ENCODE data around the gene ATXN10.

The ATXN10 gene

GRCh38 chr22:45781459-45781858 is 109.8 kb downstream of the ATXN10 start:
- TF ChIP-seq CTCF (IDR thresholded peaks at IDR 0.05; ENCODE audit: low read depth, low read length), result no peak
- no peak for DNase-seq (ENCODE audit: extremely low read depth, low read depth)

GRCh38 chr22:45781966-45782365 is 110.3 kb downstream of the ATXN10 start:
- TF ChIP-seq CTCF (IDR thresholded peaks at IDR 0.05; ENCODE audit: low read depth, low read length), result no peak
- DNase-seq (ENCODE audit: extremely low read depth, low read depth), result no peak

GRCh38 chr22:45783021-45783420 is 111.4 kb downstream of the ATXN10 start:
- no peak for DNase-seq (ENCODE audit: extremely low read depth, low read depth)
- TF ChIP-seq CTCF (IDR thresholded peaks at IDR 0.05; ENCODE audit: low read depth, low read length), result no peak

- no peak for DNase-seq (ENCODE audit: extremely low read depth, low read depth)
- TF ChIP-seq CTCF (IDR thresholded peaks at IDR 0.05; ENCODE audit: low read depth, low read length), result no peak
Measured at GRCh38 chr22:45783690-45784089, 112.1 kb downstream of the ATXN10 start.

- TF ChIP-seq CTCF (IDR thresholded peaks at IDR 0.05; ENCODE audit: low read depth, low read length), result no peak
Measured at GRCh38 chr22:45784357-45785277, 113.0 kb downstream of the ATXN10 start.

GRCh38 chr22:45785458-45785857 is 113.8 kb downstream of the ATXN10 start:
- DNase-seq (ENCODE audit: extremely low read depth, low read depth), result no peak
- no peak for TF ChIP-seq CTCF (IDR thresholded peaks at IDR 0.05; ENCODE audit: low read depth, low read length)

More at GRCh38 chr22:45784357-45785277, 113.0 kb downstream of the ATXN10 start:
- DNase-seq (ENCODE audit: extremely low read depth, low read depth), result no peak

GRCh38 chr22:45786726-45787125 is 115.1 kb downstream of the ATXN10 start:
- DNase-seq (ENCODE audit: extremely low read depth, low read depth), result no peak
- TF ChIP-seq CTCF (IDR thresholded peaks at IDR 0.05; ENCODE audit: low read depth, low read length), result no peak

All from AG09319 (cell line).